ENCODE measurements around the gene SCML2. TPM values are rescaled to one million over a fixed set of nuclear protein-coding genes. Genes with fewer than 3 reads are reported as not detected.

SCML2 gene
- total RNA-seq, 1 donor from 2014 or later: 9.5 TPM

GRCh38 chrX:18203631-18204030 is 150.9 kb downstream of the SCML2 start:
- Mint-ChIP-seq H3K27ac (ENCODE audit: unreplicated experiment) (no peak overlapping the region), H3K27me3 (ENCODE audit: unreplicated experiment) (peaks cover 5% of the 10 kb centered on the region), H3K36me3 (ENCODE audit: unreplicated experiment) (no peaks in the 10 kb centered on the region), H3K4me3 (ENCODE audit: unreplicated experiment) (no peak overlapping the region), H3K4me1 (ENCODE audit: low read depth, unreplicated experiment) (no peaks in the 10 kb centered on the region), H3K9me3 (ENCODE audit: unreplicated experiment) (no peaks in the 10 kb centered on the region)
- no peak for DNase-seq
- TF ChIP-seq CTCF (IDR thresholded peaks at IDR 0.05; ENCODE audit: partially characterized antibody, unreplicated experiment): no peak

GRCh38 chrX:18194688-18195087 is 159.8 kb downstream of the SCML2 start:
- no peak for TF ChIP-seq CTCF (IDR thresholded peaks at IDR 0.05; ENCODE audit: partially characterized antibody, unreplicated experiment)
- Mint-ChIP-seq H3K4me3 (ENCODE audit: unreplicated experiment) (no peak overlapping the region), H3K9me3 (ENCODE audit: unreplicated experiment) (no peaks in the 10 kb centered on the region), H3K27me3 (ENCODE audit: unreplicated experiment) (no peaks in the 10 kb centered on the region), H3K4me1 (ENCODE audit: low read depth, unreplicated experiment) (no peaks in the 10 kb centered on the region), H3K36me3 (ENCODE audit: unreplicated experiment) (no peaks in the 10 kb centered on the region), H3K27ac (ENCODE audit: unreplicated experiment) (no peak overlapping the region)
- DNase-seq: no peak

Other genes starting within 250 kb of the SCML2 start
- not detected for gene BEND2, start 133.8 kb downstream of the SCML2 start, total RNA-seq (ENCODE audit: unreplicated experiment)
- gene CDKL5, start 70.9 kb upstream of the SCML2 start, total RNA-seq (ENCODE audit: unreplicated experiment): 53.5 TPM

Data from glutamatergic neuron (in vitro differentiated cells).